NCI-H1930 (cell line): ENCODE measurements around the gene NCKAP5.
A peak's percentile ranks its signal among the peaks of the same experiment; 100 is the strongest.

Experiments
- DNase-seq, 2 experiments: peaks; one replicate each; lab custom pipeline; 2025; lab: John Stamatoyannopoulos, UW

Gene NCKAP5

GRCh38 chr2:132948211-132948610, 620.1 kb downstream of the NCKAP5 start:
- no peak for DNase-seq

- no peak for DNase-seq
Observed at GRCh38 chr2:132943829-132944228, 624.4 kb downstream of the NCKAP5 start.

- DNase-seq: no peak
Observed at GRCh38 chr2:132941296-132942020, 626.8 kb downstream of the NCKAP5 start.

- DNase-seq: no peak
Observed at GRCh38 chr2:132937629-132938028, 630.6 kb downstream of the NCKAP5 start.

DNA sequence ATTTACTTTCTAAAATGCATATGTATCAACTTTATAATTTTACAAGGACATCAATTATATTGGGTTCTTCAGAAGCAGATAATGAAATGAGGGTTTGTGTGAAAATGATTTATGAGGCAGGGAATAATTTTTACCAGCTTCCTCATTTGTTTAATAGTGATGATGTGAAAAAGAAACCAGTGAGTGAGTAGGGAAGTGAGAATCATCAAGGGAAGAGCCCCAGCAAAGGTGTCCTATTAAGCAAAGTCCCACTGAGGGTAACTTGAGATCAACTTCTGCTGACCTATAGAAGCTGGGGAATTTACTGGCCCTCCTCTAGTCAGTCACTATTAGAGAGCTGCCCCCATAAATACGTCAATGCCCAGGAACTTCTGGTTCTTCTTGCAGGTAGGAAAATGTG, 631.5 kb downstream of the NCKAP5 start:
- no peak for DNase-seq

- no peak for DNase-seq
Observed at GRCh38 chr2:132936261-132936660, 632.0 kb downstream of the NCKAP5 start.

- no peak for DNase-seq
Observed at GRCh38 chr2:132929786-132930185, 638.5 kb downstream of the NCKAP5 start.

GRCh38 chr2:132923787-132924186, 644.5 kb downstream of the NCKAP5 start:
- no peak for DNase-seq

GRCh38 chr2:132915812-132916549, 652.3 kb downstream of the NCKAP5 start:
- DNase-seq: no peak

DNA sequence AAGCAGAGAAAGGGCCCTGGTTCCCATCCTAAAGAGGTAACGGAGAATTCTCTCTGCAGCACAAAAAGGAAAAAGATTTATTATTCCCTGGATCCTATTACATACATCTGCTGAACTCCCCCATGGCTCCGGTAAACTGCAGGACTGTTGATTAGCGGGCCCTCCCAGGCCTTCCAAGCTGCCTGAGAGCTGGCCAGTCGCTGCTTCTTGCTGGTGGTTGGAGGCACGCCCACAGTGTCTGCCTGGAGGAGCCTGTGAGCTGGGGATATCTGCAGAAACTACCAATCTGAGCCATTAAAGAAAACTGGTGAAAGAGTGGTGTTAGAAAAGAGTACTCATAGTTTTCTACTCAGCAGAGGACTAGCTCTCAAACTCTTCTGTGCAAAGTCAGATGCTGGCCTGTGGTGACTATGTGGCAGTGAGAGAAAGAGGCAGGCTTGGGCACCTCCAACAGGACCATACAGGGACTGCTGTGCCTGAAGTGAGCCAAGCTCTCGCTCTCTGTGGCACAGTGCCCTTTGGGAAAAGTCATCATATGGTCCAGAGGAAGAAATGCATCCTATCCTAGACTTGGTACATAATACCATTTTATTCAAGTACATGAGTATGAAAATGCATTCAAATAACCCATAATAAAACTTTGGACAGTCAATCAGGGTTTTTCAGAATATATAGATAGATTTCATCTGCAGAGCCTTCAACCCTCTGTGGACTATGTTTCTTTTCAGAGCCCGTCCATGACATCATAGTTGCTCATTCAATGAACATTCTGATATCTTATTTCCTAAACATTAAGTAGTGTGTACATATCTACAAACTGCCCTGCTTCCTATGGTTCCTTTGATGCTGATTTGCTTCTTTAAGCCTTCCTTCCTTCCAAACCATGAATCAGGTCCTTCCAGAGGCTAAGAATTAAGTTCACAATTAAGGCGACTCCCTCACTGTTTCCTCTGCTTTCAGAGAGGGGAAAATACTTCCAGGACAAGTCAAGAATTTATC, 656.2 kb downstream of the NCKAP5 start:
- no peak for DNase-seq

DNA sequence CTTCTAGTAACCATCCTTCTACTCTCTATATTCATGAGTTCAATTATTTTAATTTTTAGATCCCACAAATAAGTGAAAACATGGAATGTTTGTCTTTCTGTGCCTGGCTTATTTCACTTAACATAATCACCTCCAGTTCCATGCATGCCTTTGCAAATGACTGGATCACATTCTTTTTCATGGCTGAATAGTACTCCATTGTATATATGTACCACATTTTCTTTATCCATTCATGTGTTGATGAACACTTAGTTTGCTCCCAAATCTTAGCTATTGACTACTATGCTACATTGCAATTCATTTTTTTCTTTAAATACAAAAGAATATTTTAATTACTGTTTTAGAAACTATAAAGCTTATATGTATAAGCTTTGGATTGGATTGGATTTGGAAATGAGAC, 657.8 kb downstream of the NCKAP5 start:
- DNase-seq: no peak

- DNase-seq: no peak
Observed at GRCh38 chr2:132909427-132909826, 658.8 kb downstream of the NCKAP5 start.

GRCh38 chr2:132904142-132904842, 664.0 kb downstream of the NCKAP5 start:
- no peak for DNase-seq

DNA sequence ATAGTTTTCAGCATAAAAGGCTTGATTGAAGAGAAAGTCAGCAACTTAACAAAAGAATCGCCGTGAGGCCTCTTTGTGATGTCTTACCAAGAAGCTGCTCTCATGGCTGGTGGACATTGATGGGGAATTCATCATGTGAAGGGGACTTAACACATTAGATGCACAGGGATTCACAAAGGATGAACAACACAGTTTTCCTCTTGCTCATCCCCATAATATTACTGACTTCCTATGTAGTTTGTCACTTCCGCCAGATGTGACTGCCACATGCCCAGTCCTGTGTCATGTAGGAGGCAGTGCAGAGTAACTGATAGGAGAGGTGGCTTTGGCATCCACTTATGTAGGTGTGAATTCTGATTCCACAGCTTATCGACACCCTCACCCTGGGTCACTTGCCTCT, 665.6 kb downstream of the NCKAP5 start:
- no peak for DNase-seq

DNA sequence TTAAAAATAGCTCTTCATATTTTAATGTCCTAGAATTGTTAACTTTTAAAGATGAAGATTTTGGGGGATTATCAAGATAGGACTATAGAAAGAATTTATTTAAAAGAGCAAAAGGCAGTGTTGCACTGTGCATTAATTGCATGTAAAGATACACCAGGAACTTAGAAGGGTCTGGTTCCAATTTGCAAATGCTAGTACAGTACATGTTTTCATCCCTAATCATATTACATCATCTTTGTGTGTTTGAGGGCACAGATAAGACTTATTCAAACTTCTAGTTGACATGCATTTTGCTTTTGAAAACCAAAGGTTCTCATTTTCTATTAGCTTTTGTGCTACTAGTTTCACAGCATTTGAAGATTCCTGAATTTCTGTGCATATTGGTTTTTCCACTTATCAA, 666.6 kb downstream of the NCKAP5 start:
- no peak for DNase-seq

DNA sequence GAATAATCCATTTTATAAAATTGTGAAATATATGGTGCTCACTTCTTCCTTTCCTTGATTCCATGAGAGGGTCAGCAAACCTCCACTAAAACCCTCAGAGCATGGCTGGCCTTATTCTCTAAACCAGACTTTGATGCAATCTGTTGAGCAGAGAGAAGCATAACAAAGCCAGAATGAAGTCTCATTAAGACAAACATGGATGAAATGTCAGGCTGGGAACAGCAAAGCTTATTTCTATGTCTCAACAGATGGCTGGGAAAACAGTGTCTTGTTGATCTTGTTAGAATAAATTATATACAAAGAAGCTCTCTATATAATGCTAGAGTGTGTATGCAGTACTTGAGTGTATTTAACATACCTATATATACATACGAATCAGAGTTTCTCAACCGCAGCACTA, 671.2 kb downstream of the NCKAP5 start:
- DNase-seq: no peak

- no peak for DNase-seq
Observed at GRCh38 chr2:132896073-132896472, 672.2 kb downstream of the NCKAP5 start.

DNA sequence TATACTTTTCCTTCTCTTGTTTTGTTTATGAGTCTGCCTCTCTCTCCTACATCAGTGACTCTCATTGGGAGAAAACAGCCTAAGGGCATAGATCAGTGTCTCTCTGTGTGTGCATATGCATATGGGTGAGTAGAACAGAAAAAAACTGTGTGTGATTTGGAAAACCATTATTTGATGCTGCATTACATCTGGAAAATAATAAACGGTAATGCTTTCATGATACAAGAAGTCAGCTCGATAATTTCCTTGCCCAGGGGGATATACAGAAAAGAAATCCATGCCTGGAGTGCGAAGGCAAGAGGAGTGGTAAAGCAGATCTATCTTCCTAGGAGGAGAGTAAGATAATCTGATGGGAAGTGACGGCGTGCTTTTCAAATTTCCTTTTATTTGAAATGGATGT, 676.8 kb downstream of the NCKAP5 start:
- no peak for DNase-seq

GRCh38 chr2:132886574-132886973, 681.7 kb downstream of the NCKAP5 start:
- DNase-seq: no peak

DNA sequence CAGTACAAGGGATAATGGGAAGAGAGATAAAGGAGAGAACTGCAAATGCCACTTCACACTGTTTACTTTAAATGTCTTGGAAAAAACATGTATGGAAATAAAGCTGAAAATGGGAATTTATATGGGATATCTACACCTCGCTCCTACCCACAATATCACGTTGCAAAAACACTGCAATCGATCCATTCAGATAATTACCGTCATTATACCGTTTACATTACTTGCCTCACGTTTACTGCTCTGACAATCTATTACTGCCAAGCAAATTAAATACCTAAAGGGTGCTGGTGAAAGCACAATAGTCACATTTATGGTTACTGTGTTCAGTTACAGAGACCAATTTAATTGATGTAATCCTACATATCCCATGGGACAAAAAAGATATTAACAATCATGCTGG, 683.6 kb downstream of the NCKAP5 start:
- peak; percentile 23 to 66 for DNase-seq

- no peak for DNase-seq
Observed at GRCh38 chr2:132884292-132884691, 684.0 kb downstream of the NCKAP5 start.

GRCh38 chr2:132883430-132883829, 684.8 kb downstream of the NCKAP5 start:
- no peak for DNase-seq
